HTR-8/SVneo (cell line): Measurements from ENCODE around the gene RFTN1.
"Not testable (repeated sequence)": the region's sequence is repeated elsewhere in the genome, so short reads cannot be mapped to it uniquely, and the experiment has no call there.

Experiments used
- DNase-seq: peaks from one replicate; pipeline ENCODE4 v3.0.0; 2011; ENCODE audit warnings: low spot score, mixed read lengths; ENCODE audit not compliant: insufficient read length
- FAIRE-seq: peaks from 2 replicates; lab custom pipeline; 2011; peaks lifted over from hg19 to GRCh38; lab: Jason Lieb, UNC

RFTN1 gene

DNA sequence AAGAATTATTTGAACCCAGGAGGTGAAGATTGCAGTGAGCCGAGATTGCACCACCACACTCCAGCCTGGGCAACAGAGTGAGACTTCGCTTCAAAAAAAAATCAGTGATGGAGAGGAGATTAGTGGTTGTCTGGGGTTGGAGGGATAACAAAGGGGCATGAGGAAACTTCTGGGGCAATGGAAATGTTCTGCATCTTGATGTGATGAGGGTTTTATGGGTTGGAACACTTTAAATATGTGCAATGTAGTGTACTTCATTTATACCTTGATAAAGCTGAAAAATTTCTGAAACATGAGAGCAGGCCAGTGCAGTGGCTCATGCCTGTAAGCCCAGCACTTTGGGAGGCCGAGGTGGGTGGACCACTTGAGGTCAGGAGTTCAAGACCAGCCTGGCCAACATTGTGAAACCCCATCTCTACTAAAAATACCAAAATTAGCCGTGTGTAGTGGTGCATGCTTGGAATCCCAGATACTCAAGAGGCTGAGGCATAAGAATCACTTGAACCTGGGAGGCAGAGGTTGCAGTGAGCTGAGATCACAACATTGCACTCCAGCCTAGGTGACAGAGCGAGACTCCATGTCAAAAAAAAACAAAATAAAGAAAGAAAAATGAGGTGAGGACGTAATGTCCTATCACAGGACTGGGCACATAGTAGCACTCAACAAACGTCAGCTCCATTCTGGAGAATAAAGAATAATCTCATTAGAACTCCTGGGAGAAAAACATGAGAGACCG lies 24.0 kb downstream of the RFTN1 start:
- not testable (repeated sequence) for FAIRE-seq, DNase-seq

DNA sequence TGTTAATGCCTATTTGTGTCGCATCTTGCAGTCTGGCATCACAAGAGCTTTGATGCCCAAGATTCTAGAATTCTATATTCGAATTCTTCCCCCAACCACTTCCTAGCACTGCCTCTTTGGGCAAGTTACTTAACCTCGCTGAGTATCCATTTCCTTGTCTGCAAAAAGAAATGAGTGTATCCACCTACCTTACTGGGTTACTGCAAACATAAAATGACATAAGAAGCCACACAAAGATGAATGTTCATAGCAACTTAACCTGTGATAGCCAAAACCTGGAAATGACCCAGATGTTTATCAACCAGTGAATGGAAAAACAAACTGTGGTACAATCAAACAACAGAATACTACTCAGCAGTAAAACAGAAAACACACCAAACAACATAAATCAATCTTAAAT lies 24.9 kb downstream of the RFTN1 start:
- DNase-seq (no peak), FAIRE-seq (no peak)

DNA sequence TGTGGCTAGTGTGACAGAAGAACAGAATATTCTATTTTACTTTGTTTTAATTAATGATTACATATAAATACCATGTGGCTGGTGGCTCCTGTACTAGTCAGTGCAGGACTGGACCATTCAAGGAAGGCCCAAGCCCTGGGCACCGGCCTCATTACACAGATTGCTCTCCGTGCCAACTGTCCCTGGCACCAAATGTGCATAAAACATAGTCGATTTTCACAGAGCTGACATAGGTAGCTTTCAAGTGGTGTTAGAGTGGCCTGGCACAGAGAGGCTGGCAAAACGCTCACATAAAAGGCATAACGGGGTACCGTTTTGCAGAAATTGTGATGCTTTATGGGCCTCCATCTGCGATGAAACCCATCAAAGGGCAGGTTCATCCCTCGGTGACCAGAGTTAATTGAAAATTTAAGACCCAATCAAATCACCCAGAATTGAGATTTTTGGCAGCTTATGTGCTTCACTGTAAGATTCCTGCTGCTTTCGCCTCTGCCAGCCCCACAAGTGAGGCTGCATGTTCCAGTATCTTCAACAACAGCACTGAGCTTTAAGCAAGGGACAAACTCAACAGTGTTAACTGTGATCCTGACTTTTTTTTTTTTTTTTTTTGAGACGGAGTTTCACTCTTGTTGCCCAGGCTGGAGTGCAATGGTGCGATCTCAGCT lies 25.9 kb downstream of the RFTN1 start:
- FAIRE-seq = no peak
- DNase-seq = no peak

DNA sequence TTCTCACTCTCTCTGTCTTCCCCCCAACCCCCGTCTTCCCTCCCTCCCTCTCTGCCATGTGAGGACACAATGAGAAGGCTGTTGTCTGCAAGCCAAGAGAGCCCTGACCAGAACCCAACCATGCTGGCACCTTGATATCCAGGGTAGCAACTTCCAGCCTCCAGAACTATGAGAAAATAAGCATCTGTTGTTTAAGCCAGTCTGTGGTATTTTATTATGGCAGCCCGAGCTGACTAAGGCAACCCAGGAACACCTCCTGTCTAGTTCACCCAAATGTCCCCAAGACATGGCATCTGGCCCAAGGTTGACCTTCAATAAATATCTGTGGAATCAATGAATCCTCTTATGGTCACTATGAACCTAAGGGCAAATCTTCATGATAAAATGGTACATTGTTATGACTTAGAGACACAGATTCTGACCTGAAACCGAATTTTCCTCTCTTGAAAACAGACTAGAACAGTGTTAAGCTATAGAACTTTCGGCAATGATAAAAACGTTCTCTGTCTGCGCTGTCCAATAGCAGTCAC lies 26.5 kb downstream of the RFTN1 start:
- no peak for FAIRE-seq
- no peak for DNase-seq

DNA sequence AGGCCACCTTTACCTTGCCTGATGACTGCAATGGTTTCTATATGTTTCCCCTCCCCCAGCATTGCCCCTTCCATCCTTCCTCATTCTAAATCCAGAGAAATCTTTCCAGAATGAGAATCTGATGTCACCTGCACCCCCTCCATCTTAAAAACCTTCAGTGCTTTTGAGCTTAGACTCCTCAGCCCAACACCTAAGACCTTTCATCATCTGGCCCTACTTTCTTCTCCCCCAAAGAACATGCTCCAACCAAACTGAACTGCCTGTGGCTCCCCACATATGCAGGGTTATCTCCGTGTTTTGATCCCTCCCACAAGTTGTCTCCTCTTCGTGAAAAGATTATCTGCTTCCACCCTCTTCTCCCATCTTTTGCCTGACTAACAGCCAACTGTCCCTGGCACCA lies 27.3 kb downstream of the RFTN1 start:
- FAIRE-seq (no peak), DNase-seq (no peak)

GRCh38 chr3:16485395-16485992 lies 28.0 kb downstream of the RFTN1 start:
- no peak for DNase-seq

GRCh38 chr3:16484984-16485383 lies 28.5 kb downstream of the RFTN1 start:
- DNase-seq (no peak), FAIRE-seq (no peak)

More at GRCh38 chr3:16485395-16485992, 28.0 kb downstream of the RFTN1 start:
- FAIRE-seq = no peak

DNA sequence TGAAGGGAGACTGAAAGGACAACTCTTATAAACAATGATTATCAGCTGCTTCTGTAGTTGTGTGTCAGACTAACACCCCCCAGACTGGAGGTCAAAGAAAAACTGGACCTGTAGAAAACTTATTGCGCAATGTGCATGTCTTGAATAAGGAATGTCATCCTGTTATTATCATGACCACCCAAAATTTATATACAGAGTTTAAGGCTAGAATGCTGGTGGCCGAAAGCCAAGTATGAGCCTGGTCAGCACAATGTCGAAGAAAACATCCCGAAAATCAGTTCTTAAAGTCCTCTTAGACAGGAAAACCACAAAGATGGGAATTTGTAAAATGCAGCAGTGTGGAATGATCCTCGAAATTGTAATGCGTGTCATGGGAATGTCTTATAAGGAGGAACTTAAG lies 29.3 kb downstream of the RFTN1 start:
- FAIRE-seq = no peak
- peak; percentile 65 for DNase-seq

- DNase-seq = no peak
- FAIRE-seq = no peak
Observed at GRCh38 chr3:16482770-16483531, 30.5 kb downstream of the RFTN1 start.

DNA sequence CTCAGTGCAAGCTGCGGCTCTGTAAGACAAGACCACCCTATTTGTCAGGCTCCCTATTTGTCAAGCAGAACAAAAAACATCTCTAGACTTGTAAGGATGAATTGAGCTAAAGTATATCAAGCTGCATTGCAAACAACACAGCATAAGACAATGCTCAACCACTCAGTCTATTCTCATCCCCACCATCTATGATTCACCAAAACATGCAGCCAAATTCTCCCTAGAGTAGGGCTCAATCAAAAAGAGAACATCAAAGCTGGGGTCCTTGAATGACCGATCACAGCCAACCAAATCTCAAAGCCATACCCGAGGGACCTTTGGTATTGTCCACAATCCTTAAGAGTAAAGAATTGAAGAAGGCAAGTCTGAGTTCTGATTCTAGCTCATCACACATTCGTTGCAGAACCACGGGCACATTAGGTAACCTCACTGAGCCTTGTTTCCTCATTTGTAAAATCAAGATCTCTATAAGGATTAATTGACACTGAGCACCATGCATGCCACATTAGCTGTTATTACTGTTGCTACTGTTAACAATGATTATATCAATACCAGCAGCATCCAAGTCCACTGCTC lies 31.2 kb downstream of the RFTN1 start:
- no peak for DNase-seq
- FAIRE-seq = no peak

- no peak for FAIRE-seq
- no peak for DNase-seq
Observed at GRCh38 chr3:16481546-16481897, 32.0 kb downstream of the RFTN1 start.

DNA sequence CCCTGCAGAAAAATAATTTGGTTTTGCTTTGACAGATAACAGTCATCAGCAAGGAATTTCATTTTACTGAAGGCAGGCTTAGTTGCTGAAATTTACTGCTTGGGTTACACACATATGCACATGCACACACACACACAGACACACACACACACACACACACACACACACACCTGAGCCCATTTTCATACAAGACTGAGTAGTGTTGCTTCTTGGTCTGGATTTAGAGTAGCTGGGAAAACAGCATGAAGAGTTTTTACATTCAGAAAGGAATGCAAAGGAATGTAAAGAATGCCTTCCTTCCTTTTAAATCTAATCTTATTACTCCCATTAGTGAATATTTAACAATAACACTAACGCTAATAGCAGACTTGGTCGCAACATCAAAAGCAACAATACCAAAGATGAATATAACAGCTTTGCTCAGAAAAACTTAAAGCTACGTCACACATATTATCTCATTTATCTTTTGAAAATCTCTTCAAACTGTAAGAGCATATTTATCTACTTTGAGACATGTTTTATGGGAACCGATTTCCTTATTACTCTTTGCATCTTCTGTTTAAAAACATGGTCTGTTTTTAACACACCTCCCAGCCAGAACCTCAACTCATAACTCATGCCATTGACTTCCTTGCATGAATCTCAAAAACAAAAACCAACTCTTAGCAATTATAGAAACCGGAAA lies 32.5 kb downstream of the RFTN1 start:
- FAIRE-seq (no peak), DNase-seq (peak; percentile 20)

- FAIRE-seq (no peak), DNase-seq (peak; percentile 10)
Observed at GRCh38 chr3:16478516-16478915, 35.0 kb downstream of the RFTN1 start.

- FAIRE-seq = no peak
- DNase-seq = no peak
Observed at GRCh38 chr3:16477521-16477920, 36.0 kb downstream of the RFTN1 start.

GRCh38 chr3:16477056-16477455 lies 36.4 kb downstream of the RFTN1 start:
- FAIRE-seq (no peak), DNase-seq (no peak)

DNA sequence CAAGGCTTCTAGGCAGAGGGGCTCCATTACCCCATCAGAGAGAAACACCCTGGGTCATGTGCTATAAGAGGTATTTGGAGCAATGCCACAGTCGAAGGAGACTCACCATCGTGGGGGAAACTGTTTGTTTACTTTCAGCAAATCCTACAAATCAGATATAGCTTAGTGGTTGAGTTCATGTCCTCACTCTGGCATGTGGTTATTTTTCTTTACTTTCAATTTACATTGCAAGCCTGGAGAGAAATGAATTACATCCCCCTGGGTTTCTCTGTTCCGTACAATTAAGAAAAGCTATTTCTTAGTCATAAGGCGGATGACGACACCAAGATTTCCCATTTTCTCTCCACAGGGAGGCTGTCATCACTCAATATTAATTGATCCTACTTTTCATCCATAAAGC lies 36.9 kb downstream of the RFTN1 start:
- FAIRE-seq (peak; percentile 28), DNase-seq (peak; percentile 72)

DNA sequence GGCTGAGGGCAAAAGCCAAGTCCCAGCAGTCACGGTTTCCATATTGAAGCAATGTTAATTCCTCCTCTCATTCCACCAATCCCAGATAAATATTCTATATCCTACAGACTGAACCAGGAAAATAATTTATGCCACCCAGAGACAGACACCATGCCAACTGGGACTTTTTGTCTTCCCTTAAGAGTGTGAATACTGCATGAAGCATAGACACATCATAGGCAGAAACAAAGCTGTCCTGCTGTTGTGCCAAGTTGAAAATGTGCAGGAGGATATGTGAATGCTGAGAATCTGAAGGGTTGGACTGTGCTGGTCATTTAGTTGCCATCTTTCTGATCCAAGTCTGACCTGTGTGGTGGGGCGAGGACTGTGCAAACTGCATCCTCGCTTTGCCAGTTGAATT lies 37.7 kb downstream of the RFTN1 start:
- DNase-seq (no peak), FAIRE-seq (no peak)

DNA sequence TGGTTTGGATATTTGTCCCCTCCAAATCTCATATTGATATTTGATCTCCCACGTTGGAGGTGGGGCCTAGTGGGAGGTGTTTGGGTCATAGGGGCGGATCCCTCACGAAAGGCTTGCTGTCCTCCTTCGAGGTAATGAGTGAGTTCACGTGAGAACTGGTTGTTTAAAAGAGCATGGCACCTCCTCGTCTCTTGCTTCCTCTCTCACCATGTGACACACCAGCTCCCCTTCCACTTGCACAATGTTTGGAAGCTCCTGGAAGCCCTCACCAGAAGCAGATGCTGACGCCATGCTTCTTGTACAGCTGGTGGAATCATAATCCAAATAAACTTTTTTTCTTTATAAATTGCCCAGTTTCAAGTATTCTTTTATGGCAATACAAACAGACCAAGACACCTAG lies 38.6 kb downstream of the RFTN1 start:
- FAIRE-seq = no peak
- no peak for DNase-seq

- DNase-seq = no peak
- FAIRE-seq = no peak
Observed at GRCh38 chr3:16474216-16474615, 39.3 kb downstream of the RFTN1 start.

GRCh38 chr3:16472593-16472992 lies 40.9 kb downstream of the RFTN1 start:
- DNase-seq = no peak
- no peak for FAIRE-seq
